ENCODE measurements around the gene TNFAIP8L2.
A peak's percentile ranks its signal among the peaks of the same experiment; 100 is the strongest.

TNFAIP8L2 gene

DNA sequence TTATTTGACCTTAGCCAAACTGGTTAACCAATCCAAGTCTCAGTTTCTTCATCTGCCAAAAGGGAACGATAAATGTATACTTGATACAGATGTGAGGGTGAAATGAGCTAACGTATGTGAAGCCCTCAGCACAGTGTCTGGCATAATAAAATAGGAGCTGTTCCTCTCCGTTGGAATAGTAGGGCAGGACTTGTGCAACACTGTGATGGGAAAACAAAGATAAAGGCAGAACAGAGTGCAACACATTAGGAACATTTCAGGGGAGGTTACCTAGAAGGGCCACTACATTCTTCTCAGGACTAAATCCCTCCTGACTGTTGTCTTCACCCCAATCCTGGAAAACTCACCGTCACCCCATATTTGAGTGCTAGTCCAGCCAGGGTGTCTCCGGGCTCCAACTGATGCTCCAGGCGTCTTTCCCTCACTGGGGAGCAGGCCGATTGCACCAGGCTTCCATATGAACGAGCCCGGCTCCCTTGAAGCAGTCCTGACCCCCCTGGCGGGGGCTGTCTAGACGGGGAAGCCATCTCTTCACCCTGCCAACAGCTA is 8.4 kb downstream of the TNFAIP8L2 start:
- no peaks in the 10 kb centered on the region for H3K9me2 ChIP-seq (replicated peaks; ENCODE audit: insufficient read depth, low read length)
- no peak overlapping the region for H3K27ac ChIP-seq (ENCODE audit: low read length)
- H3K36me3 ChIP-seq (replicated peaks; ENCODE audit: insufficient read depth, low read length): no peaks in the 10 kb centered on the region
- no peaks in the 10 kb centered on the region for H3K27me3 ChIP-seq (replicated peaks; ENCODE audit: insufficient read depth, low read length)
- DNase-seq: no peak
- H3K4me2 ChIP-seq (ENCODE audit: low read depth, low read length): peak overlapping the region; percentile 91
- peaks cover 4% of the 10 kb centered on the region; the same call in 1 of the 2 replicates for H3F3A ChIP-seq (ENCODE audit: insufficient read depth, low read length)
- H3K4me3 ChIP-seq (ENCODE audit: low read length): peak overlapping the region; percentile 86
- H3K9ac ChIP-seq (ENCODE audit: low read length): peak overlapping the region; percentile 74
- H2AFZ ChIP-seq (ENCODE audit: low read length): peak overlapping the region; percentile 99
- peaks cover 7% of the 10 kb centered on the region for H3K4me1 ChIP-seq (ENCODE audit: low read length)
- peaks cover 30% of the 10 kb centered on the region for H3K79me2 ChIP-seq (ENCODE audit: low read length)
- TF ChIP-seq EZH2phosphoT487 (IDR thresholded peaks at IDR 0.05; ENCODE audit: low read length): no peak
- no peak for TF ChIP-seq EZH2 (optimal IDR thresholded peaks at IDR 0.05; ENCODE audit: low read depth, low read length)
- H3K9me3 ChIP-seq (replicated peaks; ENCODE audit: insufficient read depth, low read length): no peaks in the 10 kb centered on the region
- no peaks in the 10 kb centered on the region for H4K20me1 ChIP-seq (ENCODE audit: insufficient read depth, low read length)

DNA sequence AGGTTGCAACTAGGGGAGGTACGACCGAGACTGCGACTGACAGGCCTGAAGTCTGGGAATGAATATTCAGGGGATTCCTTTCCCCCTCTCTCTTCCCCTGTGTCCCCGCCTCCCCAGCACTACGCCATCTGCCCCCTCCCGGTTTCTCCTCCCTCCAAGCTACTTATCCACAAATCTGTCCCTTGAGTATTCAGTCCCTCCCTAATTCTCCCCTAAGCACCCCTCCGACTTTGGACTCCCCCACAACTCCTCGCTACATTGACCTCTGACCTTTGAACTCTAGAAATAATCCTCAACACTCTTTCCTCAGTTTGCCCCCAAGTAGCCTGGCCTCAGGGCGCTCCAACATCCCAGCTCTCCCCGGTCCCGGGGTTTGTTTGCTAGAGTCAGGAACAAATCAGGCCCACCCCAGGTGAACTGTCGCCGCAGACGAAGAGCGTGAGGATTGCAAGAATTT is 8.9 kb downstream of the TNFAIP8L2 start:
- peak overlapping the region; percentile 91 for H3K4me2 ChIP-seq (ENCODE audit: low read depth, low read length)
- H4K20me1 ChIP-seq (ENCODE audit: insufficient read depth, low read length): no peaks in the 10 kb centered on the region
- no peaks in the 10 kb centered on the region for H3K9me3 ChIP-seq (replicated peaks; ENCODE audit: insufficient read depth, low read length)
- no peaks in the 10 kb centered on the region for H3K27me3 ChIP-seq (replicated peaks; ENCODE audit: insufficient read depth, low read length)
- peak overlapping the region; percentile 6; the same call in 1 of the 2 replicates for H3K27ac ChIP-seq (ENCODE audit: low read length)
- peaks cover 4% of the 10 kb centered on the region; the same call in 1 of the 2 replicates for H3F3A ChIP-seq (ENCODE audit: insufficient read depth, low read length)
- no peaks in the 10 kb centered on the region for H3K36me3 ChIP-seq (replicated peaks; ENCODE audit: insufficient read depth, low read length)
- H3K4me1 ChIP-seq (ENCODE audit: low read length): peaks cover 7% of the 10 kb centered on the region
- TF ChIP-seq EZH2 (optimal IDR thresholded peaks at IDR 0.05; ENCODE audit: low read depth, low read length) (no peak), EZH2phosphoT487 (IDR thresholded peaks at IDR 0.05; ENCODE audit: low read length) (no peak)
- TF ChIP-seq, protein P1, sequence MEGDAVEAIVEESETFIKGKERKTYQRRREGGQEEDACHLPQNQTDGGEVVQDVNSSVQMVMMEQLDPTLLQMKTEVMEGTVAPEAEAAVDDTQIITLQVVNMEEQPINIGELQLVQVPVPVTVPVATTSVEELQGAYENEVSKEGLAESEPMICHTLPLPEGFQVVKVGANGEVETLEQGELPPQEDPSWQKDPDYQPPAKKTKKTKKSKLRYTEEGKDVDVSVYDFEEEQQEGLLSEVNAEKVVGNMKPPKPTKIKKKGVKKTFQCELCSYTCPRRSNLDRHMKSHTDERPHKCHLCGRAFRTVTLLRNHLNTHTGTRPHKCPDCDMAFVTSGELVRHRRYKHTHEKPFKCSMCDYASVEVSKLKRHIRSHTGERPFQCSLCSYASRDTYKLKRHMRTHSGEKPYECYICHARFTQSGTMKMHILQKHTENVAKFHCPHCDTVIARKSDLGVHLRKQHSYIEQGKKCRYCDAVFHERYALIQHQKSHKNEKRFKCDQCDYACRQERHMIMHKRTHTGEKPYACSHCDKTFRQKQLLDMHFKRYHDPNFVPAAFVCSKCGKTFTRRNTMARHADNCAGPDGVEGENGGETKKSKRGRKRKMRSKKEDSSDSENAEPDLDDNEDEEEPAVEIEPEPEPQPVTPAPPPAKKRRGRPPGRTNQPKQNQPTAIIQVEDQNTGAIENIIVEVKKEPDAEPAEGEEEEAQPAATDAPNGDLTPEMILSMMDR (IDR thresholded peaks at IDR 0.05; ENCODE audit: low read length): no peak
- peak overlapping the region; percentile 99 for H2AFZ ChIP-seq (ENCODE audit: low read length)
- peaks cover 30% of the 10 kb centered on the region for H3K79me2 ChIP-seq (ENCODE audit: low read length)
- H3K9me2 ChIP-seq (replicated peaks; ENCODE audit: insufficient read depth, low read length): no peaks in the 10 kb centered on the region
- DNase-seq: no peak
- peak overlapping the region; percentile 86 for H3K4me3 ChIP-seq (ENCODE audit: low read length)
- peak overlapping the region; percentile 74 for H3K9ac ChIP-seq (ENCODE audit: low read length)

DNA sequence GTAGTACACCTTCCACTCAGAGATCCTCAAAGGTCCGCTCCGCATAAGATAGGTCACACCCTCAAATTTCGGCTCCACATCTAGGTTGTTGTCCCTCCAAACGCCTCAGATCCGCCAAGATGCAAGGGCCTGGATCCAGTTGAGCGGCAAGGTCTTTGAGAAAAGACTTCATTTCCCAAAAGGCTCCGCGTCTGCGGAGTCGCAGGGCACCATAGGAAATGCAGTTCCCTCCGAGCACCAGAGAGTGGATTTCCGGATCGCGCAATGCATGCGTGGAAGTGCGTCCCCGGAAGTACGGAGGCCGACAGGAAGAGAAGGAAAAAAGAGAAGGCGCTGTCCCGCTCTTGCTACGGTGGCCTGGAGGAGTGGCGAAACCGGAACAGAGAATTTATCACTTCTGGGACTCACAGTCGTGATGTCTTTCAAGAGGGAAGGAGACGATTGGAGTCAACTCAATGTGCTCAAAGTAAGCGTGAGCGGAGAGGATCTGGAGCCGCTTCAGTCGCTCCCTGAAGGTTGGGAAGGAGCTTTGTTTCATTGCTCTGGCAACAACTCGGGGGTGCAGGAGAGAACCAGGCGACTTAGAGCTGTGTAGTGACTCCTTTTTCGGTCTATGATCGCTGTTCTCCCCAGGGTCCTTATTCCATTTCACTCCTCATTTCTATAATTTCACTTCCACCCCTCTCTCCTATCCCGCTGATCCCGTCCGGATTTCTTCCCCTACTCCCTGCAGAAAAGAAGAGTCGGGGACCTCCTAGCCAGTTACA is 9.5 kb downstream of the TNFAIP8L2 start, which contains the start of the genes LYSMD1 and SCNM1:
TSS of gene LYSMD1 (minus strand) at position 165 of the 767 bp plus-strand sequence. CDS start 644 bp downstream, outside the sequence.
TSS of gene SCNM1 (plus strand) at position 407 of the 767 bp plus-strand sequence. CDS start at position 416, 9 bp downstream.
- Histone ChIP-seq H3K4me3 (ENCODE audit: low read length) (peak within 1 kb of the TSS; percentile 86), H3K36me3 (replicated peaks; ENCODE audit: insufficient read depth, low read length) (no peaks in the 10 kb centered on the region), H3K27ac (ENCODE audit: low read length) (peak within 1 kb of the TSS; percentile 51; the same call in 1 of the 2 replicates), H3K9ac (ENCODE audit: low read length) (peak within 1 kb of the TSS; percentile 77), H2AFZ (ENCODE audit: low read length) (peak within 1 kb of the TSS; percentile 99), H3K79me2 (ENCODE audit: low read length) (peaks cover 30% of the 10 kb centered on the region), H3K9me3 (replicated peaks; ENCODE audit: insufficient read depth, low read length) (no peaks in the 10 kb centered on the region), H4K20me1 (ENCODE audit: insufficient read depth, low read length) (no peaks in the 10 kb centered on the region), H3K9me2 (replicated peaks; ENCODE audit: insufficient read depth, low read length) (no peaks in the 10 kb centered on the region), H3K4me2 (ENCODE audit: low read depth, low read length) (peak within 1 kb of the TSS; percentile 91), H3F3A (ENCODE audit: insufficient read depth, low read length) (peaks cover 4% of the 10 kb centered on the region), H3K27me3 (replicated peaks; ENCODE audit: insufficient read depth, low read length) (no peaks in the 10 kb centered on the region), H3K4me1 (ENCODE audit: low read length) (peaks cover 7% of the 10 kb centered on the region)
- DNase-seq: peak; percentile 100
- TF ChIP-seq, protein P1 (IDR thresholded peaks at IDR 0.05; ENCODE audit: low read length): no peak
- TF ChIP-seq EZH2 (optimal IDR thresholded peaks at IDR 0.05; ENCODE audit: low read depth, low read length) (no peak), EZH2phosphoT487 (IDR thresholded peaks at IDR 0.05; ENCODE audit: low read length) (no peak)

Data from MM.1S (cell line).